GM12875 (cell line): Measurements from ENCODE around the gene NR4A1.

Source experiments
- H3K4me3 ChIP-seq: one replicate; pipeline ENCODE4 v1.5.1; 2011; ENCODE audit warnings: low read depth, low read length, control low read depth
- CTCF ChIP-seq: IDR thresholded peaks from 2 replicates; pipeline ENCODE4 v1.5.1; 2011; ENCODE audit warnings: low read depth, mild to moderate bottlenecking, control low read depth, inconsistent platforms, low read length, moderate library complexity, borderline replicate concordance; ENCODE audit not compliant: insufficient read depth

Gene NR4A1

GRCh38 chr12:52006726-52007157 is 44.5 kb upstream of the NR4A1 start, which contains the start of gene TAMALIN:
Gene TAMALIN (plus strand): TSS chr12:52006946. CDS start chr12:52007020, 74 bp downstream.
- TF ChIP-seq CTCF, result no peak
- no peak within 1 kb of the TSS for H3K4me3 ChIP-seq

- TF ChIP-seq CTCF, result no peak
- no peak overlapping the region for H3K4me3 ChIP-seq
These were observed 43.9 kb upstream of the NR4A1 start for GRCh38 chr12:52007158-52007921.

GRCh38 chr12:52007982-52008510 is 43.2 kb upstream of the NR4A1 start:
- TF ChIP-seq CTCF, result no peak
- H3K4me3 ChIP-seq, result no peak overlapping the region

- TF ChIP-seq CTCF, result no peak
- H3K4me3 ChIP-seq, result no peak overlapping the region
These were observed 42.0 kb upstream of the NR4A1 start for GRCh38 chr12:52009081-52009751.

GRCh38 chr12:52010152-52010622 is 41.1 kb upstream of the NR4A1 start:
- H3K4me3 ChIP-seq, result no peak overlapping the region
- no peak for TF ChIP-seq CTCF

- no peak overlapping the region for H3K4me3 ChIP-seq
- no peak for TF ChIP-seq CTCF
These were observed 40.3 kb upstream of the NR4A1 start for GRCh38 chr12:52010692-52011601.
